RWPE1 (cell line): Measurements from ENCODE around the gene PIK3R6.

Experiments used
- CTCF ChIA-PET: fragments of 350-600 bp; sonication (Branson Sonifier 250); formaldehyde crosslinking; extraction: SDS; loops from one replicate; lab custom pipeline; 2021; lab: Yijun Ruan, JAX
- POLR2A ChIA-PET: fragments of 400-600 bp; formaldehyde crosslinking; extraction: SDS; loops from one replicate; lab custom pipeline; 2020; ENCODE audit warnings: antibody characterized with exemption; ENCODE audit not compliant: low non-redundant PET; lab: Yijun Ruan, JAX
- DNase-seq: peaks from one replicate; pipeline ENCODE4 v3.0.0; 2012; ENCODE audit warnings: low spot score
- H3K27ac ChIP-seq: fragments of 450-650 bp; 2 replicates; pipeline ENCODE4 v1.5.1; 2017
- CTCF ChIP-seq: fragments of 450-650 bp; conservative IDR thresholded peaks from 2 replicates; pipeline ENCODE4 v1.5.1; 2017; ENCODE audit warnings: low read depth, mild to moderate bottlenecking

PIK3R6 gene

GRCh38 chr17:8865385-8865784 is 2.1 kb downstream of the PIK3R6 start:
- CTCF ChIA-PET, result interaction anchor here (0.6 kb wide), 2 partner anchors 31 to 467 kb away, joined by 3 to 5 read pairs; no protein-coding TSS in a partner anchor
- no peak for DNase-seq
- no peak overlapping the region for H3K27ac ChIP-seq
- POLR2A ChIA-PET, result no interaction called here
- TF ChIP-seq CTCF, result no peak

DNA sequence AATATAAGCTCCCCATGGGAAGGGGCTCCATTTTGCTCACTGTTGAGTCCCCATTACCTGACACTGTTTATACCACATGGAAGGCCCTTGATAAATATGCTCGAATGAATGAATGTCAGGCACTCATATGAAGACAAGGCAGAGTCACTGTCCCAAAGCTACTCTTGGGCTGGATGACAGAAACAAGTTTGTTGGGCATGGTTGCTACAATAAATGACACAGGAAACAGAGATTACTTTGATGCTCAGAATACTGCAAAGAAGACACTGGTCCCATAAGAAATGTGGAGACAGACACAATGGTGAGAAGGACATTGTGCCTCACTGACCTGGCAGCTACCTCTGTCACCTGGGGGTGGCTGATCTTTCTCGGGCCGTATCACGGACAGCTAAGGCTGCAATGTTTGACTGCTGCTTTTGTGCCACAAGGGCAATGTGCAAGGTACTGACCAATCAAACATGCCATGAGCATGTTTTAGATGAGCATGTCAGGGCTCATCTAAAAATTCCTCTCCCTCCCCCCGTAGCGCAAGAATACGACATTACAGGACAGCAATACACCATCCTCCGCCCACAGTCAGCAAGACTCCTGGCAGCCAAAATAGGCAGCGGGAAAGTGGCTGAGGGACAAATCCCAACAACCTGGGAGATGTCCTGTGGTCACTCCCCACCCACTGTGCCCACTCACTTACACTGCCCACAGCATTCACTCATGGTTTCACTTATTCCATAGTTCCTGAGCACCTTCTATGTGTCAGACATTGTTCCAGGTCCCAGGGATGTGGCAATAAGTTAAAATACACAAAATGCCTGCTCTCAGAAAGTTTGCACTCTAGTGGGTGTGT is 5.0 kb downstream of the PIK3R6 start:
- no peak overlapping the region for H3K27ac ChIP-seq
- CTCF ChIA-PET, result no interaction called here
- DNase-seq, result peak; percentile 31
- no peak for TF ChIP-seq CTCF
- POLR2A ChIA-PET, result no interaction called here

DNA sequence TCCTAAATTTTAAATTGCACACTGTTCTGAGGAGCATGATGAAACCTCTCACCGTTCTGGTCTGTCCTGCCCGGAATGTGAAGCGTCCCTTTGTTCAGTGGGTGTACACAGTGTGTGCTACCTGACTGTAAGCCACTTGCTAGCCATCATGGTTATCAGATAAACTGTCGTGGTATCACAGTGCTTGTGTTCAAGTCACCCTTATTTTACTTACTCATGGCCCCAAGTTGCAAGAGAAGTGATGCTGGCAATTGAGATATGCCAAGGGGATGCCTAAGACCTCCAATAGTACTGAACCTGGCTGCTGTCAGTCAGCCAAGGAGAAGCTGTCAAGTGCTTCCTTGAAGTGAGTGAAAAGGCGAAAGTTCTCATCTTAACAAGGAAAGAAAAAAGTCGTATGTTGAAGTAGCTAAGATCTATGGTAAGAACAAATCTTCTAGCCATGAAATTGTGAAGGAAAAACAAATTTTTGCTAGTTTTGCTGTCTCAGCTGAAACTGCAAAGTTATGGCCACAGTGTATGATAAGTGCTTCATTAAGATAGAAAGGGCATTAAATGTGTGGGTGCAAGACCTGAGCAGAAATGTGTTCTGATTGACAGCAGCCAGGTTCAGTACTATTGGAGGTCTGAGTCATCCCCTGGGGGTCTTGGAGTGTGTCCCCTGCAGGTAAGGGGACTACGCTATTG is 5.8 kb downstream of the PIK3R6 start:
- TF ChIP-seq CTCF, result no peak
- DNase-seq, result no peak
- CTCF ChIA-PET, result no interaction called here
- H3K27ac ChIP-seq, result no peak overlapping the region
- POLR2A ChIA-PET, result no interaction called here

DNA sequence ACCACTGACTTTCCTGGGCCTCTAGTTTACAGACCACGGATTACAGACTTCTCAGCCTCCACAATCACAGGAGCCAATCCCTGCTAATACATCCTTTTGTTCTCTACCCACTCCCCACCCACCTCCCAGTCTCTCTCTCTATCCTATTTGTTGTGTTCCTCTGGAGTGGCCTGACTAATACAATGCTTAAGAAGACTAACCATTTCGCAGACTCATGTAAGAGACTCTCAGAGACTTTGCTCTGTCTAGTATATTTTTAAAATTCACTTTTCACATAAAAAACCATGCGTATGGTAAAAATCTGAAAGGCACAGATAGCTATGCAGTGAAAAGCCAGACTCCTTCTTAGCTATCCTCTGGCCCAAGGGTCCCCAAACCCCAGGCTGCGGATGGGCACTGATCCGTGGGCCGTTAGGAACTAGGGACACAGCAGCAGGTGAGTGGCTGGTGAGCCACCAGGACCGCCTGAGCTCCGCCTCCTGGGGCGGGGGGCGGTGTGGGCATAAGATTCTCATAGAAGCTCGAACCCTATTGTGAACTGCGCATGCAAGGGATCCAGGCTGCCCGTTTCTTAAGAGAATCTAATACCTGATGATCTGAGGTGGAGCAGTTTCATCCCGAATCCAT is 7.6 kb downstream of the PIK3R6 start:
- no peak for TF ChIP-seq CTCF
- no peak overlapping the region for H3K27ac ChIP-seq
- DNase-seq, result no peak
- CTCF ChIA-PET, result no interaction called here
- POLR2A ChIA-PET, result no interaction called here

GRCh38 chr17:8859027-8859803 is 8.3 kb downstream of the PIK3R6 start:
- no peak for DNase-seq
- POLR2A ChIA-PET, result interaction anchor here (0.6 kb wide), 1 partner anchor 26 kb away, joined by 3 read pairs; no protein-coding TSS in a partner anchor
- CTCF ChIA-PET, result no interaction called here
- no peak overlapping the region for H3K27ac ChIP-seq
- no peak for TF ChIP-seq CTCF

DNA sequence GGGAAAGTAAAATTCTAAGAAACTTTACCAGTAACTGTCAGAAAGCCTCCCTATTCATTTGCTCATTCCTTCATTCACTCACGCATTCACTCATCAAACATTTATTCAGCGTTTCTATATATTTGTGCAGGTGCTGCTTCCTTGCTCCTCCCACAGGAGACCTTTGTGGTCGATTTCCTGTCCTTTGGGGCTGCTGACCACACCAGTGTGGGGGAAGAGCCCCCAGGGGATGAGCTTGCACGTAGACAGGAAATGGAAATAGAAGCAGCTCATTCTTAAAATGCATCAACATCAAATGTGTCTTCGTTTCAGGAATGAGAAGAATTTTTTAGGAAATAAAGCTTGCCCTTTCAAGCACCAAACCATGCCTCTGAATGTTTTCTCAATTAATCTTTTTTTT is 9.6 kb downstream of the PIK3R6 start:
- no peak for TF ChIP-seq CTCF
- ChIA-PET POLR2A (no interaction called here), CTCF (interaction anchor here (0.7 to 0.8 kb wide), 2 partner anchors 25 to 29 kb away, joined by 4 to 6 read pairs; no protein-coding TSS in a partner anchor)
- DNase-seq, result peak; percentile 13
- no peak overlapping the region for H3K27ac ChIP-seq
